GM12892 (cell line): ENCODE results near the gene NEUROD6.

Experiments
- DNase-seq: peaks from one replicate; pipeline ENCODE4 v3.0.0; 2011; ENCODE audit not compliant: insufficient read length
- FAIRE-seq: peaks from 2 replicates; lab custom pipeline; 2011; peaks lifted over from hg19 to GRCh38; lab: Jason Lieb, UNC
- POLR2A ChIP-seq: IDR thresholded peaks from 2 replicates; pipeline ENCODE4 v1.6.1; 2011; ENCODE audit warnings: low read depth, low read length, control low read depth
- POLR2AphosphoS5 ChIP-seq: IDR thresholded peaks from 2 replicates; pipeline ENCODE4 v1.6.1; 2011; ENCODE audit warnings: low read depth, low read length, control low read depth
- TAF1 ChIP-seq: IDR thresholded peaks from 2 replicates; pipeline ENCODE4 v1.6.1; 2011; ENCODE audit warnings: low read depth, mild to moderate bottlenecking, control low read depth, low read length, borderline replicate concordance

NEUROD6 gene

GRCh38 chr7:31345421-31345820, 4.9 kb upstream of the NEUROD6 start:
- TF ChIP-seq POLR2A = no peak
- TF ChIP-seq TAF1 = no peak
- no peak for FAIRE-seq
- DNase-seq = no peak

DNA sequence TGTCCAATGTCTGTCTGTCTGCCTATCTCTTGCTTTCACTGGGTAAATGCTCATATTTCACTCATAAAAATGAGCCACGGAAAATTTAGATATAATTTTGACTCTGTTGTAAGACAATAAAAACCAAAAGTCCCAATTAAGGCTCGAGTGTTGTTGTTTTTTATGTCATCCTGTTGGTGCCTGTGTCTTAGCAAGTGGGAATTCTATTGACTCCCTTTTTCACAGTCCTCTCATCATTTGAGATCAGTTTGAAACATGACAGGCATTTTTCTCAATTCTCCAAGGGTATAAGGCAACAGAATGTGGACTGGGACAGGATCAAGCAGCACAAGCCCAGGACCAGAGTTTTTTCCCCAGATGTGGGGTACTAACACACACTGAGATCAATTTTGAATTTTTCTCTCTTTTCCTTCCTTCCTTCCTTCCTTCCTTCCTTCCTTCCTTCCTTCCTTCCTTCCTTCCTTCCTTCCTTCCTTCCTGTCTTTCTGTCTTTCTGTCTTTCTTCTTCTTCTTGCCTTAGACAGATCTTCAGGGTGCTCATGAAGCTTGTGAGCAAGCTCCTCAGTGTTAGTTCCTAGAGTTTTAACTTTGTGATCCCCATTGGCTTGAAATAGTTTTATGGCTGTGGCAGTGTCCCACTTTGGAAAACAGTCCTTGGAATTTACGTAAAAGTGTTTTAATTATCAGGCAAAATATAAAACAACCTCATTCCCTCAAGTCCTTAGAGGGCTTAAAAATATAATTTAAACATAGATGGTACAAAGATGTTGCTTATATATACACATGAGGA, 3.2 kb upstream of the NEUROD6 start:
- TF ChIP-seq POLR2AphosphoS5 (no peak), TAF1 (no peak)

GRCh38 chr7:31341141-31341540, 615 bp upstream of the NEUROD6 start:
- TF ChIP-seq POLR2AphosphoS5 = no peak
- no peak for TF ChIP-seq TAF1
- TF ChIP-seq POLR2A = no peak
- FAIRE-seq = no peak
- DNase-seq = no peak

More for the DNA sequence above, 3.2 kb upstream of the NEUROD6 start:
- DNase-seq = no peak
- no peak for FAIRE-seq

- DNase-seq (no peak), FAIRE-seq (no peak)
- no peak for TF ChIP-seq POLR2AphosphoS5
Measured at GRCh38 chr7:31340051-31340450, 475 bp downstream of the NEUROD6 start.

DNA sequence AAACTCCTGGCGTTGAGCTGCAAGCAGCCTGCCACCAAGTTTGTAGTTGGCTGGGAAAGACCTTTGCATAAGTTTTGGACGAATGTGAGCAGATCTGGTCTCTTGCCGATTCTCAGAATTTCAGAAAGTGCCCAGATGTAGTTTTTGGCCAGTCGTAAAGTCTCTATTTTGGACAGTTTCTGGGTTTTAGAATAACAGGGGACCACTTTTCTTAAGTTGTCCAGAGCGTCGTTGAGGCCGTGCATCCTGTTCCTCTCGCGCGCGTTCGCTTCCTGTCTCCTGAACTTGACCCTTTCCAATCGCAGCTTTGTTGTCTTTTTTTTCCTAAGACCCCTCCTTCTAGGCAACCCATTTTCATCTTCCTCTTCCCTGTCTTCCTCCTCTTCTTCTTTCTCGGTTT, 1.8 kb downstream of the NEUROD6 start:
- TF ChIP-seq POLR2A = no peak
- no peak for TF ChIP-seq TAF1
- DNase-seq (no peak), FAIRE-seq (no peak)

DNA sequence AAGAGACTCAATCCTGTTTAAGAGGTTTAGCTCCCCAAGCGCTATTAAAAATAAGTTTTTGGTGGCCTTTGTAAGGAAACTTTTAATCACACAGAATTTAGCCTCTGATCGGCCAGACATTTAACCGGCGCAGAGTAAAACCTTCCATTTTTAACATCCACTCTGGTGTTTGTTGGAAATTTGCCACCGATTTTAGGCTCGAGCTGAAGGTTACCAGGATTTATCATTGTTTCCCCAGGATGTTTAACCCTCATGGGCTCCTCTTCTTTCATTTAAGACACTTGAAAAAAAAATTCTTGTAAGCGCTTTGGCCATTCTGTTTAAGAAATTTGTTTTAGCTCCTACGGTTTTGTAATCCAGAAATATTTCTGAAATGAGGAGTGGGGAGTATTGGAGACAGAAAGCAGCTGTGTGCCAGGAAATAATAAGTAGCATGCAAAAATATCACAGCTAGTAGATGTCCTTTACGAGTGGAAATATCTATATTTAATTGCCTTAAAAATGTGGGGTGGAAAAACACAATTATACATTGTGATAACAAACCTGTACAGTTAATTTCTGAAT, 3.4 kb downstream of the NEUROD6 start:
- FAIRE-seq (no peak), DNase-seq (no peak)
- TF ChIP-seq POLR2A (no peak), POLR2AphosphoS5 (no peak), TAF1 (no peak)

- DNase-seq = no peak
- no peak for FAIRE-seq
- TF ChIP-seq POLR2AphosphoS5 = no peak
- no peak for TF ChIP-seq TAF1
- TF ChIP-seq POLR2A = no peak
Measured at GRCh38 chr7:31336202-31337001, 4.1 kb downstream of the NEUROD6 start.

DNA sequence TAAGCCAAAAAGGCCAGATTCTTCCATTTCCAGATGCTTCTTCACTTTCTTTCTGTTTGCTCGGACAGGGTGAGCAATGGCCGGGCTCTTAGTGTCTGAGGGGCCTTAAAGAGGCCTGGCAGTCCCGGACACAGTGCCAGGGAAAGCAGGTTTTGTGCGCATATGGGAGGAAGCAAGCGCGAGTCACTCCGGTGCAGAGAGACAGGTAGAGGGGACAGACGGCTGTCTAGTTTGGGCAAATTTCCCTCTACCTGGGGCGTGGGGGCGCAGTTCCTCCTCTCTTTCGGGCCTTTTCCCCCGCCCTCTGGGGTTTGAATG, 4.7 kb downstream of the NEUROD6 start:
- FAIRE-seq (no peak), DNase-seq (no peak)
- TF ChIP-seq POLR2AphosphoS5 (no peak), TAF1 (no peak), POLR2A (no peak)

GRCh38 chr7:31335161-31335856, 5.2 kb downstream of the NEUROD6 start:
- FAIRE-seq (no peak), DNase-seq (no peak)
- TF ChIP-seq POLR2A (no peak), TAF1 (no peak), POLR2AphosphoS5 (no peak)

- DNase-seq = no peak
- FAIRE-seq = no peak
Measured at GRCh38 chr7:31333291-31333690, 7.2 kb downstream of the NEUROD6 start.

DNA sequence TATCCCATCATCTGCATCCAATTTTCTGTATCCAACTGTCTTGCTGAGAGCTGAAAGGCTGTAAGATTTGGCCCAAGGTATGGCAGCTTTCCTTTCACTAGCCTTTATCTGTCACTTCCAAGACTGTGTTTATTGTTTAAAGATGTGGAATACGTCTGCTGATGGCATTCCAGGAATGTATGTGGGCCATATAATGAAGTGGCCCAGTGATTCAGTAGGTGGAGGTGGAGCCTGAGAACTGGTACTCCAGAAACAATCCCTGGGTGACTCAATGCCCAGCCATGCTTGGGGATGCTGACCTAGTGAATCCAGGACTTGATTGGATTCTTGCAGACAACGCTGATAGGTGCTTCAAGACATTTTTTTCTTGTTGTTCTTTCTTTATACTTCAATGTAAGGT, 13.5 kb downstream of the NEUROD6 start:
- DNase-seq (no peak), FAIRE-seq (no peak)
- no peak for TF ChIP-seq POLR2AphosphoS5
- no peak for TF ChIP-seq TAF1
- TF ChIP-seq POLR2A = no peak

More at GRCh38 chr7:31333291-31333690, 7.2 kb downstream of the NEUROD6 start:
- TF ChIP-seq TAF1 (no peak), POLR2AphosphoS5 (no peak), POLR2A (no peak)
